HepG2 (cell line): ENCODE data around the gene ACADVL. TPM values are rescaled to one million over a fixed set of nuclear protein-coding genes. Genes with fewer than 3 reads are reported as not detected.

Experiments used
- ATAC-seq: fragments of 200-7000 bp; cut with Tn5 transposase; 3 replicates; pipeline ENCODE4 v1.9.1; 2020; ENCODE audit warnings: mild to moderate bottlenecking, moderate library complexity
- BruUV-seq: library from RNA; stranded (reverse); fragments of 400-500 nt; replicated peaks from 2 replicates; lab custom pipeline; 2021; lab: Mats Ljungman, UMichigan
- CTCF ChIA-PET: fragments of 300-600 bp; formaldehyde crosslinking; extraction: SDS; loops from one replicate; lab custom pipeline; 2021; ENCODE audit warnings: low total read pairs, inconsistent platforms, low intra/inter-chr PET ratio; lab: Yijun Ruan, JAX
- POLR2A ChIA-PET: fragments of 350-600 bp; sonication (Branson Sonifier 250); formaldehyde crosslinking; loops from one replicate; lab custom pipeline; 2020; ENCODE audit warnings: antibody characterized with exemption, inconsistent platforms; lab: Yijun Ruan, JAX
- DNase-seq: peaks from one replicate; pipeline ENCODE4 v3.0.0-alpha.2; 2015; ENCODE audit warnings: low spot score
- FAIRE-seq: peaks from 3 replicates; lab custom pipeline; 2011; peaks lifted over from hg19 to GRCh38; lab: Jason Lieb, UNC
- H2AFZ ChIP-seq: one replicate; pipeline ENCODE4 v1.6.1; 2011; ENCODE audit warnings: low read length, inconsistent platforms
- H3K27ac ChIP-seq: fragments of 300-600 bp; 3 replicates; pipeline ENCODE4 v1.8.0; 2011; ENCODE audit warnings: mixed run types, mild to moderate bottlenecking, mixed read lengths, low read length, inconsistent platforms; ENCODE audit not compliant: insufficient read depth; ENCODE audit errors: extremely low read length
- H3K27me3 ChIP-seq, 2 experiments: fragments of 200-600 bp in 1 of 2; 2 replicates in 1 of 2; 3 replicates in 1 of 2; pipeline versions ENCODE4 v1.6.0 to v1.8.0; 2011; ENCODE audit warnings: low read length in 2 of 2, mild to moderate bottlenecking in 2 of 2, moderate library complexity in 2 of 2, inconsistent platforms in 1 of 2; ENCODE audit not compliant: insufficient read depth in 2 of 2, control insufficient read depth in 1 of 2
- H3K36me3 ChIP-seq, 2 experiments: fragments of 200-600 bp in 1 of 2; replicated peaks in 1 of 2; 2 replicates in 1 of 2; 3 replicates in 1 of 2; pipeline versions ENCODE4 v1.5.1 to v1.8.0; 2011; ENCODE audit warnings: low read length in 2 of 2, inconsistent platforms in 1 of 2; ENCODE audit not compliant: insufficient read depth in 2 of 2, control insufficient read depth in 1 of 2
- H3K4me1 ChIP-seq: 2 replicates; pipeline ENCODE4 v1.5.1; 2012; ENCODE audit warnings: low read length, inconsistent platforms; ENCODE audit not compliant: insufficient read depth
- H3K4me2 ChIP-seq: 2 replicates; pipeline ENCODE4 v1.6.0; 2011; ENCODE audit warnings: low read depth, low read length, inconsistent platforms
- H3K4me3 ChIP-seq, 3 experiments: fragments of 200-600 bp in 1 of 3; sonication (generic), shearing (Covaris generic) in 1 of 3; replicated peaks in 1 of 3; 2 replicates each; pipeline ENCODE4 v1.5.1; 2011 to 2016; ENCODE audit warnings: low read length in 3 of 3, inconsistent platforms in 2 of 3, low read depth in 2 of 3, mild to moderate bottlenecking in 2 of 3, control low read depth in 1 of 3, mixed read lengths in 1 of 3; ENCODE audit not compliant: insufficient read depth in 1 of 3
- H3K79me2 ChIP-seq: one replicate; pipeline ENCODE4 v1.6.1; 2011; ENCODE audit warnings: low read length, inconsistent platforms; ENCODE audit not compliant: insufficient read depth
- H3K9ac ChIP-seq: 2 replicates; pipeline ENCODE4 v1.6.0; 2011; ENCODE audit warnings: mild to moderate bottlenecking, low read depth, low read length, inconsistent platforms; ENCODE audit not compliant: insufficient read depth
- H3K9me3 ChIP-seq: 2 replicates; pipeline ENCODE4 v1.5.1; 2012; ENCODE audit warnings: mild to moderate bottlenecking, low read length
- H4K20me1 ChIP-seq: 2 replicates; pipeline ENCODE4 v1.6.0; 2011; ENCODE audit warnings: inconsistent platforms, mild to moderate bottlenecking, low read length, moderate library complexity; ENCODE audit not compliant: insufficient read depth
- ATF7 ChIP-seq, 2 experiments: fragments of 450-650 bp in 1 of 2; sonication (generic) in 1 of 2; formaldehyde crosslinking in 1 of 2; IDR thresholded peaks; 2 replicates each; pipeline versions ENCODE4 v1.4.0 to v1.6.1; 2016 to 2020; ENCODE audit warnings: antibody characterized with exemption in 1 of 2, mild to moderate bottlenecking in 1 of 2, missing genetic modification reagents in 1 of 2
- BRD4 ChIP-seq: sonication (generic); formaldehyde crosslinking; IDR thresholded peaks from 2 replicates; pipeline ENCODE4 v1.4.0; 2020; ENCODE audit warnings: missing genetic modification reagents
- CBFB ChIP-seq: sonication (generic); formaldehyde crosslinking; IDR thresholded peaks from 2 replicates; pipeline ENCODE4 v1.4.0; 2020; ENCODE audit warnings: missing genetic modification reagents
- CHD4 ChIP-seq: fragments of 200-600 bp; sonication (generic); IDR thresholded peaks from 2 replicates; pipeline ENCODE4 v1.7.0; 2017; ENCODE audit warnings: mild to moderate bottlenecking, low read length, borderline replicate concordance
- EED ChIP-seq: sonication (generic); formaldehyde crosslinking; IDR thresholded peaks from 2 replicates; pipeline ENCODE4 v1.5.0; 2020; ENCODE audit warnings: mild to moderate bottlenecking, missing genetic modification reagents
- FIP1L1 ChIP-seq: fragments of 200-400 bp; formaldehyde crosslinking; IDR thresholded peaks from 2 replicates; pipeline ENCODE4 v1.6.1; 2018; ENCODE audit warnings: low read depth, mild to moderate bottlenecking, low read length, moderate library complexity, borderline replicate concordance; ENCODE audit not compliant: insufficient read depth
- GABPB1 ChIP-seq: IDR thresholded peaks from 2 replicates; pipeline ENCODE4 v1.6.1; 2016; ENCODE audit warnings: mild to moderate bottlenecking, missing genetic modification reagents, moderate library complexity, missing compliant biosample characterization
- GZF1 ChIP-seq: sonication (generic); formaldehyde crosslinking; IDR thresholded peaks from 2 replicates; pipeline ENCODE4 v1.5.1; 2020; ENCODE audit warnings: mild to moderate bottlenecking, missing genetic modification reagents
- HDAC2 ChIP-seq: sonication (generic); formaldehyde crosslinking; IDR thresholded peaks from 2 replicates; pipeline ENCODE4 v1.4.0; 2020; ENCODE audit warnings: missing genetic modification reagents
- KDM6A ChIP-seq: IDR thresholded peaks from 2 replicates; pipeline ENCODE4 v1.6.1; 2016; ENCODE audit warnings: low read depth
- MBD4 ChIP-seq: IDR thresholded peaks from 2 replicates; pipeline ENCODE4 v1.6.1; 2012; ENCODE audit warnings: low read length, inconsistent platforms, borderline replicate concordance
- NR2F2 ChIP-seq: IDR thresholded peaks from 2 replicates; pipeline ENCODE4 v1.6.1; 2012; ENCODE audit warnings: low read depth, inconsistent platforms, borderline replicate concordance
- PTBP1 ChIP-seq: fragments of 200-400 bp; formaldehyde crosslinking; IDR thresholded peaks from 2 replicates; pipeline ENCODE4 v1.6.1; 2018; ENCODE audit warnings: low read length, low read depth; ENCODE audit not compliant: poor library complexity, severe bottlenecking
- RFXANK ChIP-seq: IDR thresholded peaks from 2 replicates; pipeline ENCODE4 v1.6.1; 2016
- SIN3A ChIP-seq: IDR thresholded peaks from 2 replicates; pipeline ENCODE4 v1.6.1; 2011; ENCODE audit warnings: low read depth, mild to moderate bottlenecking, control low read depth, low read length, borderline replicate concordance
- THAP11 ChIP-seq: IDR thresholded peaks from 2 replicates; pipeline ENCODE4 v1.6.1; 2016; ENCODE audit warnings: missing biosample characterization, missing genetic modification reagents
- TMF1 ChIP-seq: sonication (generic); formaldehyde crosslinking; IDR thresholded peaks from 2 replicates; pipeline ENCODE4 v1.8.1; 2022; ENCODE audit warnings: low read depth, missing genetic modification reagents
- ZBTB42 ChIP-seq: sonication (generic); formaldehyde crosslinking; IDR thresholded peaks from 2 replicates; pipeline ENCODE4 v1.5.0; 2020; ENCODE audit warnings: mild to moderate bottlenecking, missing genetic modification reagents
- ZNF260 ChIP-seq: sonication (generic); formaldehyde crosslinking; IDR thresholded peaks from 2 replicates; pipeline ENCODE4 v1.4.0; 2020; ENCODE audit warnings: missing genetic modification reagents, low read depth, mild to moderate bottlenecking, borderline replicate concordance
- ZNF326 ChIP-seq: sonication (generic); formaldehyde crosslinking; IDR thresholded peaks from 2 replicates; pipeline ENCODE4 v1.4.0; 2020; ENCODE audit warnings: missing genetic modification reagents, borderline replicate concordance
- ZNF460 ChIP-seq: sonication (generic); formaldehyde crosslinking; IDR thresholded peaks from 2 replicates; pipeline ENCODE4 v1.5.1; 2020; ENCODE audit warnings: missing genetic modification reagents, mild to moderate bottlenecking, borderline replicate concordance
- ZNF615 ChIP-seq: sonication (generic); formaldehyde crosslinking; IDR thresholded peaks from 2 replicates; pipeline ENCODE4 v1.5.0; 2020; ENCODE audit warnings: mild to moderate bottlenecking, missing genetic modification reagents, borderline replicate concordance
- ZNF678 ChIP-seq: sonication (generic); formaldehyde crosslinking; IDR thresholded peaks from 2 replicates; pipeline ENCODE4 v1.4.0; 2020; ENCODE audit warnings: mild to moderate bottlenecking, missing genetic modification reagents
- WGBS: methylation state at CpG from one replicate; pipeline ENCODE4 v1.1.6; 2017; ENCODE audit warnings: low lambda C conversion rate; 5-methylcytosine and 5-hydroxymethylcytosine counted together
- in situ Hi-C: cut with HindIII; loops from 2 replicates; pipeline ENCODE4 v1.10.0; 2017; ENCODE audit warnings: low pct_unique_long_range_greater_than_20kb; ENCODE audit not compliant: extremely low pct_ligation_motif_present
- intact Hi-C: fragments of 100-400 bp; cut with micrococcal nuclease; formaldehyde crosslinking; loops from one replicate; pipeline ENCODE4 v1.10.0; 2022; ENCODE audit not compliant: unreplicated experiment
- polyA plus RNA-seq, 8 experiments: library from polyadenylated mRNA; depleted of rRNA in 3 of 8; stranded (reverse) in 7 of 8; unstranded in 1 of 8; fragments of >200 nt; fragmentation: Illumina TruSeq in 4 of 8; extraction: Trizol in 4 of 8; gene quantifications; 2 replicates each; pipeline versions ENCODE4 v1.2.1 to v1.2.3, GENCODE V29; 2011 to 2016; ENCODE audit warnings: low read depth in 4 of 8, missing spikeins in 1 of 8, mixed read lengths in 1 of 8; ENCODE audit not compliant: insufficient read depth in 1 of 8
- total RNA-seq, 5 experiments: library from RNA; depleted of rRNA; stranded (reverse); fragments of >200 nt; fragmentation: Illumina TruSeq; extraction: Trizol; gene quantifications; 2 replicates each; pipeline ENCODE4 v1.2.3, GENCODE V29; 2016; ENCODE audit warnings: low read depth in 1 of 5
- TF ChIP-seq, protein P1 (sequence below): sonication (generic); formaldehyde crosslinking; IDR thresholded peaks from 2 replicates; pipeline ENCODE4 v1.4.0; 2020; ENCODE audit warnings: missing genetic modification reagents, borderline replicate concordance

Gene ACADVL
- total and polyA plus RNA-seq, 2 of the 13 experiments (the other 11 are each of a cell fraction or from before 2014, with no cell fraction given): 219 to 412 TPM

DNA sequence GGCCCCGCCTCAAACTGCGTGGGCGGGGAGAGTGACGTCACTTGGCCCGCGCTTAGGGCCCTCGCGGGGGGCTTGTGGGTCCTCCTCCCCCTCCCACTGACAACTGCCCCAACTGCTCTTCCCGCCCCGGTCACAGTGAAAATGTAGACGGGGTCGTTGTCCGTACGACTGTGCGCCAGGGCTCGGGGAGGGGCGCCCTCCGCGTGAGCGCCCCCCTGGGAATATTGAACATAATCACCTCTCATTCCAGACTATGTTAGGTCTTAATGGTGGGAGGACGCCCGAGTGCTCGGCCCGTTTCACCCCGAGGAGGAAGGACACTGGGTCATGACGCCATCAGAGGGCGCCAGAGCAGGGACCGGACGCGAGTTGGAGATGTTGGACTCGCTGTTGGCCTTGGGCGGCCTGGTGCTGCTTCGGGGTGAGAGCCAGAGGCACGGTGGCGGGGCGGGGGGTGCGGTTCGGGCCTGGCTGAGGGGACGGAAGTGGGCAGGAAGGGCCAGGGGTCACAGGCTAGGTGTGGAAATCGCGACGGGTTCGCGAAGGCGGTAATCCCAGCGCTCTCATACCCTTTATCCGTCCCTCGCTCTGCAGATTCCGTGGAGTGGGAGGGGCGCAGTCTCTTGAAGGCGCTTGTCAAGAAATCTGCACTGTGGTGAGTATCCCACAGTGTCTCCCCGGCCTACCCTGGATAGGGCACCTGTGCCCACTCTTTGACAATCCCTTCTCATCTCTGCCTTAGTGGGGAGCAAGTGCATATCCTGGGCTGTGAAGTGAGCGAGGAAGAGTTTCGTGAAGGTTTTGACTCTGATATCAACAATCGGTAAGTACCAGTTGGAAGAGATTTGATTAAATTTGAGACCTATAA lies 32.7 kb downstream of the ACADVL start, which contains the start of gene ELP5:
ELP5 (plus strand) TSS at position 40 of the 868 bp plus-strand sequence; CDS start at position 376, 336 bp downstream.
- peaks cover 0 to 2% of the 10 kb centered on the region in 2 experiments; a peak in 1 of 5 replicates for H3K27me3 ChIP-seq
- no peaks in the 10 kb centered on the region for H4K20me1 ChIP-seq
- peaks cover 8 to 13% of the 10 kb centered on the region in 2 experiments; a peak in 4 of 5 replicates for H3K36me3 ChIP-seq
- peak; percentile 74 for ATAC-seq
- peak within 1 kb of the TSS; percentile 99 for H3K27ac ChIP-seq
- peak within 1 kb of the TSS; percentile 96 for H3K9ac ChIP-seq
- 2% methylated on average over 11 of the region's 55 CpGs for WGBS
- H3K9me3 ChIP-seq: no peaks in the 10 kb centered on the region
- FAIRE-seq: no peak
- H3K79me2 ChIP-seq: peaks cover 49% of the 10 kb centered on the region
- in situ Hi-C loops: no loop called here
- H3K4me2 ChIP-seq: peak within 1 kb of the TSS; percentile 91
- H3K4me1 ChIP-seq: peaks cover 43% of the 10 kb centered on the region
- DNase-seq: peak; percentile 94
- H2AFZ ChIP-seq: no peak within 1 kb of the TSS
- CTCF ChIA-PET: interaction anchor here (1.5 kb wide), 2 partner anchors 28 to 43 kb away, joined by 4 to 5 read pairs; partner anchors contain the start of gene SLC2A4
- BruUV-seq: TSS peak; percentile 79
- intact Hi-C loops: no loop called here
- POLR2A ChIA-PET: interaction anchor here (1.0 to 2.6 kb wide), 6 partner anchors 10 to 77 kb away, joined by 4 to 34 read pairs (median 12); partner anchors contain the start of genes ACADVL, DLG4, GABARAP and NEURL4
- H3K4me3 ChIP-seq: peak within 1 kb of the TSS; percentile 95 to 99 (median 96)
- TF ChIP-seq SIN3A (peak; percentile 92), EED (CRISPR knock-in tag) (peak; percentile 41; the same call in 1 of the 2 replicates), ZNF260 (CRISPR knock-in tag) (no peak), ATF7 (IDR thresholded peaks at IDR 0.05) (peak; percentile 98), ATF7 (CRISPR knock-in tag; IDR thresholded peaks at IDR 0.05) (peak; percentile 86; the same call in 1 of the 2 replicates), FIP1L1 (0 out of 2 replicates have a peak, but pooled peaks have one; percentile 73), NR2F2 (peak; percentile 74; the same call in 1 of the 2 replicates), PTBP1 (peak; percentile 98), BRD4 (CRISPR knock-in tag) (peak; percentile 81), ZNF326 (no peak), MBD4 (no peak), CHD4 (peak; percentile 17; the same call in 1 of the 2 replicates), KDM6A (CRISPR knock-in tag) (no peak), ZNF460 (CRISPR knock-in tag) (peak; percentile 21; the same call in 1 of the 2 replicates), ZNF615 (no peak), CBFB (CRISPR knock-in tag) (peak; percentile 47; the same call in 1 of the 2 replicates), GZF1 (peak; percentile 71; the same call in 1 of the 2 replicates), GABPB1 (CRISPR knock-in tag) (peak; percentile 83), TMF1 (CRISPR knock-in tag) (peak; percentile 35; the same call in 1 of the 2 replicates), ZBTB42 (CRISPR knock-in tag) (0 out of 2 replicates have a peak, but pooled peaks have one; percentile 81), ZNF678 (no peak), RFXANK (no peak), THAP11 (CRISPR knock-in tag) (peak; percentile 84), HDAC2 (peak; percentile 64; the same call in 1 of the 2 replicates)
- TF ChIP-seq, protein P1, sequence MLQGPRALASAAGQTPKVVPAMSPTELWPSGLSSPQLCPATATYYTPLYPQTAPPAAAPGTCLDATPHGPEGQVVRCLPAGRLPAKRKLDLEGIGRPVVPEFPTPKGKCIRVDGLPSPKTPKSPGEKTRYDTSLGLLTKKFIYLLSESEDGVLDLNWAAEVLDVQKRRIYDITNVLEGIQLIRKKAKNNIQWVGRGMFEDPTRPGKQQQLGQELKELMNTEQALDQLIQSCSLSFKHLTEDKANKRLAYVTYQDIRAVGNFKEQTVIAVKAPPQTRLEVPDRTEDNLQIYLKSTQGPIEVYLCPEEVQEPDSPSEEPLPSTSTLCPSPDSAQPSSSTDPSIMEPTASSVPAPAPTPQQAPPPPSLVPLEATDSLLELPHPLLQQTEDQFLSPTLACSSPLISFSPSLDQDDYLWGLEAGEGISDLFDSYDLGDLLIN (CRISPR knock-in tag): 0 out of 2 replicates have a peak, but pooled peaks have one; percentile 25
